SU-DHL-6 (cell line): ENCODE results near the gene GANC.

Experiments
- EZH2phosphoT487 ChIP-seq: fragments of 200-600 bp; sonication (generic), shearing (Covaris generic); conservative IDR thresholded peaks from 2 replicates; pipeline ENCODE4 v1.6.1; 2018; ENCODE audit warnings: mild to moderate bottlenecking, antibody characterized with exemption, low read length, moderate library complexity, mixed read lengths
- TF ChIP-seq, protein P1 (sequence below): fragments of 200-600 bp; sonication (generic); IDR thresholded peaks from one replicate; pipeline ENCODE4 v1.5.1; 2017; ENCODE audit warnings: antibody characterized with exemption, mild to moderate bottlenecking, low read length, moderate library complexity; ENCODE audit not compliant: insufficient read depth, poor library complexity, severe bottlenecking

GRCh38 chr15:42404461-42405235 lies 131.6 kb downstream of the GANC start:
- no peak for TF ChIP-seq EZH2phosphoT487
- TF ChIP-seq, protein P1, sequence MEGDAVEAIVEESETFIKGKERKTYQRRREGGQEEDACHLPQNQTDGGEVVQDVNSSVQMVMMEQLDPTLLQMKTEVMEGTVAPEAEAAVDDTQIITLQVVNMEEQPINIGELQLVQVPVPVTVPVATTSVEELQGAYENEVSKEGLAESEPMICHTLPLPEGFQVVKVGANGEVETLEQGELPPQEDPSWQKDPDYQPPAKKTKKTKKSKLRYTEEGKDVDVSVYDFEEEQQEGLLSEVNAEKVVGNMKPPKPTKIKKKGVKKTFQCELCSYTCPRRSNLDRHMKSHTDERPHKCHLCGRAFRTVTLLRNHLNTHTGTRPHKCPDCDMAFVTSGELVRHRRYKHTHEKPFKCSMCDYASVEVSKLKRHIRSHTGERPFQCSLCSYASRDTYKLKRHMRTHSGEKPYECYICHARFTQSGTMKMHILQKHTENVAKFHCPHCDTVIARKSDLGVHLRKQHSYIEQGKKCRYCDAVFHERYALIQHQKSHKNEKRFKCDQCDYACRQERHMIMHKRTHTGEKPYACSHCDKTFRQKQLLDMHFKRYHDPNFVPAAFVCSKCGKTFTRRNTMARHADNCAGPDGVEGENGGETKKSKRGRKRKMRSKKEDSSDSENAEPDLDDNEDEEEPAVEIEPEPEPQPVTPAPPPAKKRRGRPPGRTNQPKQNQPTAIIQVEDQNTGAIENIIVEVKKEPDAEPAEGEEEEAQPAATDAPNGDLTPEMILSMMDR = no peak
